HepG2 (cell line): ENCODE results near the gene MRPS35.

Experiments
- RERE ChIP-seq: IDR thresholded peaks from 2 replicates; pipeline ENCODE4 v1.6.1; 2016; ENCODE audit warnings: low read depth, missing genetic modification reagents, missing compliant biosample characterization
- USF2 ChIP-seq, 2 experiments: sonication (generic) in 1 of 2; formaldehyde crosslinking in 1 of 2; IDR thresholded peaks; 2 replicates each; pipeline versions ENCODE4 v1.5.1 to v1.6.1; 2011 to 2020; ENCODE audit warnings: borderline replicate concordance in 1 of 2, low read depth in 1 of 2, low read length in 1 of 2, mild to moderate bottlenecking in 1 of 2, missing genetic modification reagents in 1 of 2, moderate library complexity in 1 of 2
- ZNF569 ChIP-seq: sonication (generic); formaldehyde crosslinking; IDR thresholded peaks from 2 replicates; pipeline ENCODE4 v1.5.0; 2020; ENCODE audit warnings: mild to moderate bottlenecking, missing genetic modification reagents, moderate library complexity, borderline replicate concordance

GRCh38 chr12:27779416-27779919 is 68.8 kb downstream of the MRPS35 start:
- no peak for TF ChIP-seq USF2 (IDR thresholded peaks at IDR 0.05; ENCODE audit: low read depth, low read length)
- no peak for TF ChIP-seq USF2 (CRISPR knock-in tag; IDR thresholded peaks at IDR 0.05; ENCODE audit: borderline replicate concordance)
- no peak for TF ChIP-seq RERE (CRISPR knock-in tag)
- no peak for TF ChIP-seq ZNF569 (CRISPR knock-in tag)
